DND-41 (cell line): Measurements from ENCODE around the gene FGF14.

Experiments
- ATAC-seq: fragments of 200-7000 bp; cut with Tn5 transposase; 3 replicates; pipeline ENCODE4 v1.9.1; 2021; ENCODE audit warnings: low read depth; ENCODE audit not compliant: insufficient read depth
- DNase-seq: peaks from one replicate; pipeline ENCODE4 v3.0.0-alpha.2; 2020
- H2AFZ ChIP-seq: 2 replicates; pipeline ENCODE4 v1.6.0; 2012; ENCODE audit warnings: low read depth, low read length
- H3K27ac ChIP-seq: 2 replicates; pipeline ENCODE4 v1.5.1; 2012; ENCODE audit warnings: low read length, inconsistent platforms
- H3K27me3 ChIP-seq: fragments of 200-600 bp; sonication (generic); 2 replicates; pipeline ENCODE4 v1.6.0; 2012; ENCODE audit warnings: low read length, mild to moderate bottlenecking, inconsistent platforms; ENCODE audit not compliant: insufficient read depth, poor library complexity
- H3K36me3 ChIP-seq: 2 replicates; pipeline ENCODE4 v1.5.1; 2012; ENCODE audit warnings: low read length, inconsistent platforms; ENCODE audit not compliant: insufficient read depth
- H3K4me1 ChIP-seq: 2 replicates; pipeline ENCODE4 v1.5.1; 2012; ENCODE audit warnings: mild to moderate bottlenecking, low read length; ENCODE audit not compliant: insufficient read depth
- H3K4me2 ChIP-seq: 2 replicates; pipeline ENCODE4 v1.6.0; 2012; ENCODE audit warnings: mild to moderate bottlenecking, moderate library complexity, low read length, inconsistent platforms; ENCODE audit not compliant: insufficient read depth
- H3K4me3 ChIP-seq, 2 experiments: fragments of 200-600 bp in 1 of 2; shearing (Covaris generic) in 1 of 2; 2 replicates each; pipeline ENCODE4 v1.5.1; 2012 to 2016; ENCODE audit warnings: inconsistent platforms in 2 of 2, low read length in 2 of 2, mild to moderate bottlenecking in 2 of 2, low read depth in 1 of 2, moderate library complexity in 1 of 2
- H3K79me2 ChIP-seq: 2 replicates; pipeline ENCODE4 v1.6.0; 2012; ENCODE audit warnings: low read length, inconsistent platforms; ENCODE audit not compliant: insufficient read depth
- H3K9ac ChIP-seq: 2 replicates; pipeline ENCODE4 v1.6.0; 2012; ENCODE audit warnings: low read depth, mild to moderate bottlenecking, inconsistent platforms, low read length, moderate library complexity
- H3K9me3 ChIP-seq: 2 replicates; pipeline ENCODE4 v1.5.1; 2012; ENCODE audit warnings: low read length, moderate library complexity, mild to moderate bottlenecking, inconsistent platforms; ENCODE audit not compliant: insufficient read depth, severe bottlenecking
- H4K20me1 ChIP-seq: 2 replicates; pipeline ENCODE4 v1.6.0; 2012; ENCODE audit warnings: low read length; ENCODE audit not compliant: insufficient read depth
- EZH2 ChIP-seq: IDR thresholded peaks from 3 replicates; pipeline ENCODE4 v1.6.1; 2012; ENCODE audit warnings: borderline replicate concordance, low read depth, mild to moderate bottlenecking, moderate library complexity, low read length, inconsistent platforms; ENCODE audit not compliant: severe bottlenecking
- TF ChIP-seq, protein P1 (sequence below): IDR thresholded peaks from 2 replicates; pipeline ENCODE4 v1.5.1; 2012; ENCODE audit warnings: borderline replicate concordance, low read length, moderate library complexity, mild to moderate bottlenecking; ENCODE audit not compliant: poor library complexity, severe bottlenecking; ENCODE audit errors: extremely low read depth

FGF14 gene

DNA sequence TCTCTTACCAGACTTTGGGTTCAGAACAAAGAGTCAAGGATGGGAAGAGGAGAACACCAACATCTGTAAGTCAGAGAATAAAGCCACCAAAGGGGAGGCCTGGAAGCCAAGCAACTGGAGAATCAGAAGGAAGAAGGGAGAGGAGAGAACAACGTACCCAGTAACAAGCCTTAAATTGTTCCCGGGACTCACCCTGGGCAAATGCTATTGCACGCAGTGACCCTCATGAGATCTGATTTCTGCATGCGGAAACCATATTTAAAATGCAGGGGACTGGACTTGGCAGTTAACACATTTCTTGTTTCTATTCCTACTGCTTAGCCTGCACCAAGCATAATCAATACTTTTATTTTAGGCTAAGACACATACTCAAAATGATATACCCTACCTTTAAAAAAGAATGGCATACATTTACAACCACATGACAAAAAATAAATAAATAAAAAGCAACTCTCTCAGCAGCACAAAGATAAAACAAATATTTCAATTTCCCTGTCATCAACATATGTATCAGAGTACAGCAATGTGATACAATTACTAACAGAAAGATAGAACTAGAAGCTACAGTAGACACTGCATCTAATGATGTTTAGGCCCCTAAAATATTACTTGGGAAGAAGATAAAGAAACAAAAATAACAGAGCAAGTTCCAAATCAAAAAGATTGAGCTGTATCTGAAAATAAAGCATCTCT, 534.8 kb downstream of the FGF14 start:
- no peaks in the 10 kb centered on the region for H4K20me1 ChIP-seq
- DNase-seq (no peak), ATAC-seq (no peak)
- no peaks in the 10 kb centered on the region for H3K9me3 ChIP-seq
- H3K27ac ChIP-seq, result no peak overlapping the region
- no peak overlapping the region for H3K4me3 ChIP-seq
- H3K79me2 ChIP-seq, result no peaks in the 10 kb centered on the region
- no peak overlapping the region for H3K9ac ChIP-seq
- H2AFZ ChIP-seq, result no peak overlapping the region
- no peak for TF ChIP-seq EZH2
- TF ChIP-seq, protein P1, sequence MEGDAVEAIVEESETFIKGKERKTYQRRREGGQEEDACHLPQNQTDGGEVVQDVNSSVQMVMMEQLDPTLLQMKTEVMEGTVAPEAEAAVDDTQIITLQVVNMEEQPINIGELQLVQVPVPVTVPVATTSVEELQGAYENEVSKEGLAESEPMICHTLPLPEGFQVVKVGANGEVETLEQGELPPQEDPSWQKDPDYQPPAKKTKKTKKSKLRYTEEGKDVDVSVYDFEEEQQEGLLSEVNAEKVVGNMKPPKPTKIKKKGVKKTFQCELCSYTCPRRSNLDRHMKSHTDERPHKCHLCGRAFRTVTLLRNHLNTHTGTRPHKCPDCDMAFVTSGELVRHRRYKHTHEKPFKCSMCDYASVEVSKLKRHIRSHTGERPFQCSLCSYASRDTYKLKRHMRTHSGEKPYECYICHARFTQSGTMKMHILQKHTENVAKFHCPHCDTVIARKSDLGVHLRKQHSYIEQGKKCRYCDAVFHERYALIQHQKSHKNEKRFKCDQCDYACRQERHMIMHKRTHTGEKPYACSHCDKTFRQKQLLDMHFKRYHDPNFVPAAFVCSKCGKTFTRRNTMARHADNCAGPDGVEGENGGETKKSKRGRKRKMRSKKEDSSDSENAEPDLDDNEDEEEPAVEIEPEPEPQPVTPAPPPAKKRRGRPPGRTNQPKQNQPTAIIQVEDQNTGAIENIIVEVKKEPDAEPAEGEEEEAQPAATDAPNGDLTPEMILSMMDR, result no peak
- H3K4me2 ChIP-seq, result no peak overlapping the region
- H3K4me1 ChIP-seq, result no peaks in the 10 kb centered on the region
- H3K36me3 ChIP-seq, result no peaks in the 10 kb centered on the region
- peaks cover 4% of the 10 kb centered on the region for H3K27me3 ChIP-seq

DNA sequence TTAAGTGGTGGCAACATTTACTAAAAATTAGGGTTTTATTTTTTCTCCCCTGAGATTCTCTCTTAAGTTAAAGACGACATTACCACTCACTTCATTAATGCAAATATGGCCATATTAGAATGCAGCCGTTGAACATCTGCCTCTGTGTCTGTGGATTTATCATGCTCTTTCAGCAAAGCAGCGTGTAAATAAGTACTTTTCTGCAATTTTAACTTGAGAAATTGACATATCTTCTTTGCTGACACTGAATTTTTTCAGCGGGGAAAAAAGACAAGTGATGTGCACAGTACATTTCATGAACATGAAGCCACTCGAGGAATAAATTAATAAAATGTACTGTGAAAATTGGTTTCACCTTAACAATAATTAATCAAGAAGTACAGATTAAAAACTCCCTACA, 543.0 kb downstream of the FGF14 start:
- Histone ChIP-seq H3K4me1 (no peaks in the 10 kb centered on the region), H3K4me3 (no peak overlapping the region), H3K4me2 (no peak overlapping the region), H3K79me2 (no peaks in the 10 kb centered on the region), H3K9ac (no peak overlapping the region), H3K9me3 (no peaks in the 10 kb centered on the region), H4K20me1 (no peaks in the 10 kb centered on the region), H2AFZ (no peak overlapping the region), H3K27me3 (peaks cover 4% of the 10 kb centered on the region), H3K27ac (no peak overlapping the region), H3K36me3 (no peaks in the 10 kb centered on the region)
- TF ChIP-seq EZH2, result no peak
- TF ChIP-seq, protein P1, result no peak
- ATAC-seq, result no peak
- DNase-seq, result no peak

DNA sequence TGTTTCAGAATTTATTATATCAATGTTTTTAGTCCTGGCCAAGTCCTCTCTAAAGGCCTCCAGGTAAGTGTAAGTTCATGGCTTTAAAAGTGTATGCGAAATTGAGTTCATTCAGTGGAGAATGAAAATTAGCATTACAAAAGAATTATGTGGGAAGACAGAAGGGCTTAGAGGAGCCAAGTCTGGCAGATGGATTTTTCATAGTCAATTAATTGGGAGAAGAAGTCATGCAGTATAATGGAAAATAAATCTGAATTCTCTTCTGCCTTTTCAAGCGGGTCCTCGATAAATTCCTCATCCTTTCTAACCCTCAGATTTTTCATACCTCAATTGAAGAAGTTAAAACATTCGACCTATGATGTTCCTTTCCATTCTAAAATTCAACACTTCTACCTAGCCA, 555.1 kb downstream of the FGF14 start:
- DNase-seq, result no peak
- TF ChIP-seq EZH2, result no peak
- TF ChIP-seq, protein P1, result no peak
- no peak overlapping the region for H2AFZ ChIP-seq

More for the DNA sequence above, 555.1 kb downstream of the FGF14 start:
- Histone ChIP-seq H4K20me1 (no peaks in the 10 kb centered on the region), H3K4me3 (no peak overlapping the region), H3K79me2 (no peaks in the 10 kb centered on the region), H3K9ac (no peak overlapping the region), H3K9me3 (no peaks in the 10 kb centered on the region), H3K4me1 (no peaks in the 10 kb centered on the region), H3K36me3 (no peaks in the 10 kb centered on the region), H3K27me3 (peaks cover 7% of the 10 kb centered on the region), H3K27ac (no peak overlapping the region), H3K4me2 (no peak overlapping the region)
- ATAC-seq, result no peak
